SK-N-SH (cell line): Measurements from ENCODE around the gene OGDHL.

ENCODE experiments used
- EP300 ChIP-seq, 2 experiments: IDR thresholded peaks; 2 replicates each; pipeline versions ENCODE4 v1.4.0 to v1.6.1; 2012; ENCODE audit warnings: borderline replicate concordance in 1 of 2, low read depth in 1 of 2, low read length in 1 of 2
- EZH2phosphoT487 ChIP-seq: fragments of 200-600 bp; sonication (generic); IDR thresholded peaks from 2 replicates; pipeline ENCODE4 v1.6.1; 2017; ENCODE audit warnings: low read depth, mixed run types, mild to moderate bottlenecking, antibody characterized with exemption, moderate library complexity, borderline replicate concordance
- POLR2AphosphoS5 ChIP-seq: IDR thresholded peaks from 2 replicates; pipeline ENCODE4 v1.6.1; 2012; ENCODE audit warnings: low read depth, low read length

DNA sequence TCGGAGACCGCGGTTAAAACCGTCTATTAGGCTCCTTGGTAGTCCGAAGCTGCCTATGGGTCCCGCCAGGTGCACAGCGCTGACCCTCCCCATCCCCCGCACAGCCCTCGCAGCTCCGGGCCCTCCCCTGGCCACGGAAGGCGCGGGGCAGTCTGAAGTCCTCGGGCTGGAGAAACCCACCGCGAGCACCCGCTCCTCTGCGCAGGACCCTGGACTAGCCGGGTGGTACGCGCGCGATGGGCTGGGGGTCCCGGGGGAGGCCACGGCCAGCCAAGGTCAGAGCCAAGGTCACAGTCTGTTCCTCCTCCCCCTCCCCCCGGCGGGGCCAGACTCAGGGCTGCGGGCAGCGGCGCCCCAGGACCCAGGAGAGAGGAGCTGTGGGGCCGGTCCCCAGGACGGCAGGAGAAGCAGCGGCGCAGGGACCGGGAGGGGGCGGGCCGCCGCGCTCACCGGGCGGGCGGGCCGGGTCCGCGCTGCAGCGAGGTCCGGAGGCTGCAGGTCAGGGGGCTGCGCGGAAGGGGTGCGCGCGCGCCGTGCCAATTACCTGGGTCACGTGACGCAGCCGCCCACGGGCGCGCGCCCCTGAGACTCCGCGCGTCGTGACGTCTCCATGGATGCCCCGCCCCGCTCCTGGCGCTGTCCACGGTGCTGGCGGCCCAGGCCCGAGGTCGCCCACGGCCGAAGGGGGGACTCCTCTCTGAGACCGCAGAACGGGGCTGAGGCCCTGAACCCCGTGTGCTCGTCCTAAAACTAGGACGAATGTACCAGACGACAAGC, at the start of gene OGDHL:
- TF ChIP-seq EP300 (IDR thresholded peaks at IDR 0.05; ENCODE audit: borderline replicate concordance in 1 of 2, low read depth in 1 of 2, low read length in 1 of 2) (no peak), EZH2phosphoT487 (no peak), POLR2AphosphoS5 (no peak)
